CD4-positive, alpha-beta T cell treated with Interleukin-15 for 1 hour (primary cell): ENCODE measurements around the gene ZNF329.

ENCODE experiments used
- DNase-seq: peaks from one replicate; pipeline ENCODE4 v3.0.0-alpha.2; 2020

ZNF329 gene

DNA sequence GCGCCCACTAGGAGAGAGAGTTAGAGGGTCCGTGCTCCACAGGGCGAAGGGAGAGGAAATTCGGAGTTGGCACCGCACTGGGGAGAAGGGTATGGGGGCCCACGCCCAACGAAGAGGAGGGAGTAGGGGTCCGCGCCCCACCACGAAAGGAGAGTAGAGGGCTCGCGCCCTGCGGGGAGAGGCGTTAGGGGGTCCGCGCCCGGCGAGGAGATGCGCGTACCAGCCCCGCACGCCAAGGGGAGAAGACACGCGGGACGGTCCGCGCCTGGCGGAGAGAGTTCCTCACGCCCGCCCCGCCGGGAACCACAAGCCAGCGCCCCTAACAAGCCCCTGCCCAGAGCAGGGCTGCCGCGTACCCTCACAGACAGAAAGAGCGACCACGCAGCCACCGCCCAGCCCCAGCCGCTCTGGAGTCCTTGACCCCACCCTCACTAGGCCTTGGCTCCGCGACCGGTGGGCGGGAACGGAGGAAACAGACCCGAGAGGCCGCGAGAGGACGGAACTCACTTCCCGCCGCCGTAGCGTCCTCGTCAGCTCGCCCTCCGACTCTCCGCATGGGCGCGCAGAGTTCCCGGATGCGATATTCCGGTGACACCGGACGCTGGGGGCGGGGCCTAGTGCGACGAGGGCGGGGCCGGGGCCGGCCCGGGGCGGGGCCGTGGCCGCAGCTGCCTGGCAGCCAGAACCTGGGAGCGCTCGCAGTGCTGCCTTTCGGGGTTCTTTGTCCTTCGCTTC lies 32.6 kb downstream of the ZNF329 start:
- DNase-seq: no peak

DNA sequence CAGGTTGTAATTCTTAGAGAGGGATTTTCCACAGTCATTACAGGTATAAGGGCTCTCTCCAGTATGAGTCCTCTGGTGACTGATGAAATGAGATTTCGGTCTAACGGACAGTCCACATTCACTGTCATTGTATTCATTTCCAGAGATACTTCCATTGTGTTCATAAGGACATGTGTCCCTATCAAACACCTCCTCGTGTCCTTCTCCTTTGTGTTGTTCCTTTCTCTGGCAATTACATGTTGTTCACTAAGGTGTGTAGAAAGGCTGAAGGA lies 42.1 kb downstream of the ZNF329 start:
- DNase-seq: no peak

DNA sequence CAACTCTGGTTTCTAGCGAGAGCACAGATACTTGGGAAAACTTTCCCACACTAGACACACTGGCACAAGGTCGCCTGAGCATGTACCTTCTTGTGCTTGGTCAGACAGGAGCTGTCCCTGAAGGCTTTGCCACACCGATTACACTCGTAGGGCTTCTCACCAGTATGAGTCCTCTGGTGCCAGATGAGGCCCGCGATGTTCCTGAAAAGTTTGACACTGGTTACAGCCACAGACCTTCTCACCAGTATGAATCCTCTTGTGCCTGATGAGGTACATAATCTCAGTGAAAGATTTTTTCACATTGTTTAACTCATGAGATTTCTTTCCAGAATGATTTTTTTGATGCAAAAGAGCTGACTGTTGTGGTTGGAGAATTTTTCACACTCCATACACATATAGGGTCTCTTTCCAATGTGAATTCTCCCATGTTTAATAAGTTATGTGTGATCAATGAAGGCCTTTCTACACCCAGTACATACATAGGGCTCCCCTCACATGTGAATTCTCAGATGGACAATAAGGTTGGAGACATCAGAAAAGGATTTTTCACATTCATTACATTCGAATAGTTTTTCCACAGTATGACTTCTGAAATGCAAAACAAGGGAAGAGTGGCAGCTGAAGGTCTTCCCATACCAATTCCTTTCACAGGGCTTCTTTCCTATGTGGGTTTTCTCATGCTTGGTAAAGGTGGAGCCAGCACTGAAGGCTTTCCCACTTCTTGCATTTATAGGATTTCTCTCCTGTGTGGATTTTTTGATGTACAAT lies 42.6 kb downstream of the ZNF329 start:
- DNase-seq: no peak

DNA sequence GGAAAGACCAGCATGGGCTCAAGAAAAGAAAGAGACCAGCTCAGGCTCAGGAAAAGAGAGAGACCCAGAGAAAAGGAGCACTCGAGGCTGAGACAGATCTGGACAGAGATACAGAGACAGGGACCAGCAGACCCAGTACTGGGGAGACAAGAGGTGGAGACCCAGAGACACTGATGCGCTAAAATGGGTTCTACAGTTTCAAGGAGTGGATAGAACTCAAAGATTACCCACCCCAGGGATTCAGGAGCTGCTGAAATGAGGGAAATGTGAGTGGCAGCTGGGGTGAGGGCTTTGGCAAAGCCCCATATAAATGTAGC lies 51.9 kb downstream of the ZNF329 start:
- DNase-seq: no peak

DNA sequence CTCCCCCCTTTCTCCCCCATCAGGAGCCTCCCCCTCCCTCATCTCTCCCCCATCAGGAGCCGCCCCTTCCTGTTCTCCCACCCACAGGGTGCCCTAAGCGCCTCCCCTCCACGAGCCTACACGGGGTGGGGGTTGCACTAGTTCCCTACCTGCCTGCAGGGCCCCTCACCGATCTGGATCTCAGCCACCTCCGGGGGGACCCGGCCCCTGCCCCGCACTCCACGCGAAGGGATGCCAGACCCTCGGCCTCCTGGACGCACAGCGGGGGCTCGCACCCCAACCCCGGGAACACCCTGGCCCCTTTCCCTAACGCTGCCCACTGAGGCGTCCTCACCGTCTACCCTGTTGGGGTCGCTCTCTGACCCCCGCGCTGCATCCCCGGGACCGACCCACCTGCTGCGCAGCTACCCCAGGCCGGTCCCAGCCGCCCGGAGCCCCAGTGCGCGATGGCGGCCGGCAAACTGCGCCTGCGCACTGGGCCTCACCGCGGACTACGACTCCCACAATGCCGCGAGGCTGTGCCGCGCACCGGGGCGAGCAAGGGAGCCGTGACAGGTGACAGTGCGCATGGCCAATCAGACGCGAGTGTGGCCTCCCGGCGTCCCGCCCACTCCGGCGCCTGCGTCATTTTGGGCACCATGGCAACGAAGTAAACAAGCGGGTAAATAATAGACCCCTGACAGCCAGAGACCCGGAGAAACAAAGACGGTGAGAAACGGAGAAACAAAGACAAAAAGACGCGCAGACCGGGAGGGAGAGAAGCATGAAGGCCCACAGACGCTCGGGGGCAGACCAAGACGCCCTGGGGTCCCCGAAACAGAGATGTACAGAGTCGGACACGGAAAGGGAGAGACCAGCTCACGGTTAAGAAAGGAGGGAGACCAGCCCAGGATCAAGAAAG lies 52.6 kb downstream of the ZNF329 start, which contains the start of gene ZSCAN18:
Gene ZSCAN18, minus strand, starts transcription at position 451 of the 901 bp plus-strand sequence. CDS start 7,964 bp downstream, outside the sequence.
- DNase-seq: peak; percentile 99

DNA sequence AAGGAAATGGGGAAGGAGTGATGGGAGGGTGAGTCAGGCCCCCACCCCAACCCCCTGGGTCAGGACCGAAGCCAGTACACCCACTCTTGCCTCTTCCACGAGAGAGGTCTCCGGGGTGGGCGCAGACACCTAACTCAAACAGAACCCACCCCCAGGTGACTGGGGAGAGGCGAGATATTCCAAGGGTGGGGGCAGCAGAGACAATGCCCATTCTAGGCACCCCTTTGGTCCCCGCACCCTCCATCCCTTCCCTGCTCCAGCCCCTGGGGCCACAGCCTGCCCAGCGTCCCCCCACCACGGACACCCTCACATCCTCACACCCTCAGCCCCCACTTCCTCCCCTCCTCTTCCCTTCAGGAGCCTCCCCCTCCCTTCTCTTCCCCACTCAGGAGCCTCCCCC lies 53.2 kb downstream of the ZNF329 start:
- DNase-seq: no peak

DNA sequence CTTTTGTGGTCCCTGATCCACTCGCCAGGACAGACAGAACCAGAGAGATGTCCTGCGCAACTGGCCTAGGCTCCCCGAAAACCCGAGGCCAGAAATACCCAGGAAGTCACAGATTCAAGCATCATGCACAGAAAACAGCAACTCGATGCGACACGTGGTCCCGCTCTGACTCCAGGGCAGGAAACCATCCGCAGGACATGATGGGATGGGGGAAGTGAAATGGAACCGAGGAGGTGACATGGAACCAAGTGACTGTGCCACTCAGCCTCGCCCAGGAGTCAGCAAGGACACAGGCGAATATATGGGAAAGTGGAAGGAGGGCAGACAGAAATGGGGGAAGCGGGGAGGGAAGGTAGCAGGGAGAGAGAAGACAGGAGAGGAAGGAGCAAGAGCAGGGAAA lies 53.7 kb downstream of the ZNF329 start:
- no peak for DNase-seq

DNA sequence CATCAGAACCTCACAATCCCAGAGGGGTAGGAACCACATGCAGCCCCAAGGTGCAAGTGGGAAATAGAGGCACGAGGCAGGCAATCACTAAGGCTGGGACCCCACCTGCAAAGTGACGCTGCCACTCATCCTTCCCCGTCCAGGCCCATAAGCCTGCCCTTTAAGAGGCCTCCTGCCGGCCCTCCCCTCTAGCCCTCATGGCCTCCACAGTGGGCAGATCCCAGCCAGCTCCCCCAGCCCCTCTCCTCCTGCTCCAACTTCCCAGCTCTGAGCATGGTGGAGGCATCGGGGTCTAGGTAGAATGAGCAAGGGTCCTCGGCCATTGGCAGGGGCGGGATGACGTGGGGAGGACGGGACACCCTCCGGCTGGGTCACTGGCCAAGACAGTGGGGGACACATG lies 55.3 kb downstream of the ZNF329 start:
- DNase-seq: no peak

DNA sequence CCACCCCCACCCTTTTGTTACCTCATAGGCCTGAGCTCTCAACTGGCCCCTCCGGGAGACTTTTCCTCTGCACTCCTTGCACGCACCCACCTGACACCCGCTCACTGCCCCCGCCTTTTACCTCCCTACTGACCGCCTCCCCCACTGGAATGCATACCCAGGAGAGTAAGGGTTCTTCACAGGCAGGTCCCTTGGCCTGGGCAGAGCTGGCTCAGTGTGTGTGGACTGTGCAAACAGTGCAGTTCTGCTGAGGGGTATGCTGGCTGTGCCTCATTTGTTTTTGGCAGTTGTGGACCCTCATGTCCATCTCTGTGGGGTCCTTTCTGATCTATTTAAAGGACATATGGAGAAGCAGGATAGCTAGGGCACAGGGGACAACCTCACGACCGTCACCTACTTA lies 57.5 kb downstream of the ZNF329 start:
- DNase-seq: no peak

DNA sequence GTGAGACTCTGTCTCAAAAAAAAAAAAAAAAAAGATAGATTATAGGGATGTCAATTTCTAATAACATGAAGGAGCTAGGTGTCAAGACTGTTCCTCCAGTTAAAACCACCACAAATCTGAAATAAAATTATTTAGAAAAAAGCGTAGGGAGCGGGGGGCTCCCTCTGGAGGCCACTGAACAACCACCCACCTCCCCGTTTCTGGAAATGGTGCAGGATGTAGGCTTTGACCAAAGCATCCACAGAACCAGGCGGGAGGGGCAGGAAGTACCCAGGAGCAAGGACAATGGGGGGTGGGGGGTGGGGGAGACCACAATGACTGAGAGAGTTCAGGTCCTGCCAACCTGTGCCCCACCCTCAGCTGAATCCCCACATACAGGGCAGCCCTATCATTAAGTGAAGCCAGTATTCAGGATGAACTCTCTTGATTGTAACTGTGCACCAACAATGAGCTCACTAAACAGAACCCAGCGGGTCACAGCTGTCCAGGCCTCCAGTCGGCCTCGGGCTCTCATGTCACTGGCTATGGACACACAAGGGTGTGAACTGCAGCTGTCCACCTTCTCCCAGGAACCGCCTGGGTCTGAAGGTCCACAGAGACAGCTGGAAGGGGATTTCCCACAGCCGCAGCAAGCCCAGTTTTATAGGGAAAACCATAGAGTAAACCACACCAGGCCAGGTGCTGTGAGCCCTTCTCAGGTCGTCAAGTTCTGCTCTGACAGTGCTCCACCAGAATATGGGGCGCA lies 59.2 kb downstream of the ZNF329 start:
- no peak for DNase-seq

DNA sequence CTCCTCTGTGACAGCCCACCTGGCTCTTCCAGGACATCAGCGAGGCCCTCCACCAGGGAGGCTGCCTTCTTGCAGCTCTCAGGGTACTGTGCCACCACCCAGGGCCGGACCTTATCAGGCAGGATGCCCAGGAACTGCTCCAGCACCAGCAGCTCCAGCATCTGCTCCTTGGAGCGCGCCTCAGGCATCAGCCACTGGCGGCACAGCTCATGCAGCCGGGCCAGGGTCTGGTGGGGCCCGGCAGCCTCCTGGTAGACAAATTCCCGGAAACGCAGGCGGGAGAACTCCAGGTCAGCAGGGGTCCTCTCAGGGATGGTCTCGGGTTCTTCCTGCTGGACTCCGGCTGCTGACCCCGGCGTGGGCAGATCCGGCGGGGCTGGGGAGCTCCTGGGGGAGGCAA lies 60.7 kb downstream of the ZNF329 start:
- DNase-seq: no peak

DNA sequence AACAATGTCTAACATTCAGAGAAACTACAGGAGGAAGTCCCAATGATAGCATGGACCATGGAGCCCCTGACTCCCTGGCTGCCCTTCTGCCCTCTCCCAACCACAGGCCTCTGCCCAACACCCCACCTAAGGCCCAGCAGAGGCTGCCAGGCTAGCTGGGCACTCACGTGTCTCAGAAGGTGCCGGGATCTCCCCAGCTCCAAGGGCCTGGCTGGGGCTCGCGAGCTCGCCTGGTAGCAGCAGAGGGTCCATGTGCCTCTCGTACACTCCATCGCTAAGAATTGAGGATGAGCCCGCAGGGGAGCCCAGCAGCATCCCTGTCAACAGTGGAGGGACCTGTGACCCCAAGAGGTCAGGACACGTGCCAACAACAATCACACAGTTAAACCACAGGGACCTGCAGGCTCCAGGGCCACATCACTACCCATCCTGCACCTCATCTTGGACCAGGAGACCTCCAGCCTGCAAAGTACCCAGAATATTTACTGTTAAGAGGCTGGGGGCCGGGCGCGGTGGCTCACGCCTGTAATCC lies 62.0 kb downstream of the ZNF329 start:
- no peak for DNase-seq

DNA sequence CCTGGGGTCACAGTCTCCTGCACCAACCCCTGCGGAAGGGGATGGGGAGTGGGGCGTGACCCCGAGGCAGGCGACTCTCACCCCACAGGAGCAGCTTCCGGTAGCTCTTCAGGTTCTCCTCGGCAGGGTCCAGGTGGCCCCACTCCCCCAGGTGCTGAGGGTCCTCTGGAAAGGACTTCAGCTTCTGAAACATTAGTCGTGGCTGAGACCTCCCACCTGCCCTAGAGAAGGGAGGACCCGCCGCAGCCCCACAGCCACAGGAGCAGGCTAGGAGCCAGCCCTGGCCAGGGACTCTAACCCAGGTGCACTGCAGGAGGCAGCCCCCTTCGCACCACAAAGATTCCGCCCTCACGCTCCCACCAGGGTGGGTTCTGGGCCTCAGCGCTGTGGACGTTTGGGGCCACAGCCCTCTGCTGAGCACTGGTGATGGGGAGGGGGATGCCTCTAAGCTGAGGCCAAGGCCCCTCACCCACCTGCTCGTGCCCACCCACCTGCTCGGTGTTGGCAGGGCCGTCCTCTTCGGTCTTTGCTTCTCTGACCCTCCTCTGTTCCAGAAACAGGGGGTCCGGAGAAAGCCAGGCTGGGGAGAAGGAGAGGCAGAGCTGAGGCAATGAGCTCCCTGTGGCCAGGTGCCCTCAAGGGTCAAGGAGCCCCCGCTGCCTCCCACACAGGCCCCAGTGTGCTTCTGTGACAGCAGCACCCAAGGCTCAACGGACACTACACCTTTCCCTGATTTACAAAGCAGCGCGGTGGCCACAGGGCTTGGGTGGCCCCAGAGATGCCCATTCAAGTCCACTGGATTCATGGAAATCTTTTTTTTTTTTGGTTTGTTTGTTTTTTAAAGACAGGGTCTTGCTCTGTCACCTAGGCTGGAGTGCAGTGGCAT lies 63.5 kb downstream of the ZNF329 start:
- no peak for DNase-seq

DNA sequence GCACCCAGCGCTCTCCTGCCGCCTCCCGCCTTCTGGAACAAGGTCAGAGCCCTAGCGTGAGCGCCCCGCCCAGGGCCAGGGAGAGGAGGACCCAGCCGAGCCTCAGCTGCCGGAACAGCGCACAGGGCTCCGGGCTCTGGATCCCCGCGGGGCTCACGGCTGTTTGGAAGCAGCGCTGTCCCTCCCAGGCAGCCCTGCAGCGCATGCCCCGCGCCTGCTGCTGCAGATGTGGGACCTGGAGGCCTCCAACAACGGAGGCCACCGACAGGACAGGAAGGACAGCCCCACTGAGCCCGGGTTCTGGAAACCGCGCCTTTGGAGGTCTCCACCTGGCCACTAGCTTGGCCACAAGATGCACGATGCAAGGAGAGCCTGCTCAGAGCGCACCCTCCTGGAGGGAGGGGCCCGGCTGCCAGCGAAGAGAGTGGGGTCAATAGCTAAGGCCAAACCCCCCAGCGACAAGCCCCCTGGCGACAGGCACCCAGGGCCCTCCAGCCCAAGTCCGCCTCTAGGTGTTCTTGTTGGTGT lies 65.2 kb downstream of the ZNF329 start:
- DNase-seq: no peak

DNA sequence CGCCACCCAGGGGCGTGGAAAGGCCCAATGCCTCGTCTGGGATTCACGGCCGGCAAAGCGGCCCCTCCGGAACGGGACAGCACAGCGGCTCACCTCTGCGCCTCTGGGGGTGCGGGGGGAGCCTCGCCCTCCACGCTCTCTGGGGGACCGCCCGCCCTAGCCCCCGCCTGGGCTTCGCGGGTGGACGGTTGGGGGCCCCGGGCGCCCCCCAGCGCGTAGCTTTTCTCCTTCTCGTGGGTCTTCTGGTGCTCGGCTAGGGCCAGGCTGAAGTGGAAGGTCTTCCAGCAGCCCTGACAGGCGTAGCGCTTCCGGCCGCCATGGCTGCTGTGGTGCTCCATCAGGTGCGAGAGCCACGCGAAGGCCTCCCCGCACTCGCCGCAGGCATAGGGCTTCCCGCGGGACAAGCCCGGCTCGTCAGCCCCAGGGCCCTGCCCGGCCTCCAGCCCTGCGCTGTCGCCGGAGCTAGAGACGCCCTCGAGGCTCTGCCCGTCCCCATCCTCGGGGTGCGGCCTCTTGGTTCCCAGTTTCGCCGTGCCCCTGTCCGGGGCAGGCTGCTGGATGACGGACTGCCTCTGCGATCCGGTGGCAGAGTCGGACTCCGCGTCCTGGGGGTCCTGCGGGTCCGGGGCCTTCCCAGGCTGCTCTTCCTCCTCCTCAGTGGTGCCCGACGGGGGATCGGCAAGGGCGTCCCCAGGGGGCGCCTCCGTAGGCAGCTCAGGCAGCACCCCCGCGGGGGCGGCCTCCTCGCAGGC lies 65.8 kb downstream of the ZNF329 start:
- DNase-seq: no peak

DNA sequence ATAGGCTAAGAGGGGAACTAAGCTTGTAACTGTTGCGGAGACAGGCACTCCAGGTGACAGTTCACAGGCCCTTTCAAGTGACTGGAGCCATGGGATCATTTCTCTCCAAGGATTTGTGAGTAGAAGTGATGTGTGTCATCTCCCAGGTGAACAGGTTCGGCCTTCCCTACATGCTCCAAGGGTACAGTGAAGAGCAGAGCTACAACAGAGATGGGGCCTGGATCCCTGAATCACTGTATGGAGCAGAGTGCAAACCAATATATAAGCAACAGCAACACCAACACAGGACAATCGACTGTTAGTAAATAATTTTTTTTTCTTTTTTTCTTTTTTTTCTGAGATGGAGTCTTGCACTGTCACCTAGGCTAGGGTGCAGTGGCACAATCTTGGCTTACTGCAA lies 67.6 kb downstream of the ZNF329 start:
- DNase-seq: no peak

DNA sequence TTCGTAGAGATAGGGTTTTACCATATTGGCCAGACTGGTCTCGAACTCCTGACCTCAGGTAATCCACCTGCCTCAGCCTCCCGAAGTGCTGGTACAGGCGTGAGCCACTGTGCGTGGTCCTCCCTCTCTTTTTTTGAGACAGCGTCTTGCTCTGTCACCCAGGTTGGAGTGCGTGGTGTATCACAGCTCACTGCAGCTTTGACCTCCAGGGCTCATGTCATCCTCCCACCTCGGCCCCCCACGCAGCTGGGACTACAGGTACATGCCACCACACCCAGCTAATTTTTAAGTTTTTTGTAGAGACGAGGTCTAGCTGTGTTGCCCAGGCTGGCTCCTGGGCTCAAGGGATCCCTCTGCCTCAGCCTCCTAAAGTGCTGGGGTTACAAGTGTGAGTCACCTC lies 70.8 kb downstream of the ZNF329 start:
- no peak for DNase-seq
